Measurements from ENCODE around the gene NDUFB1.

GRCh38 chr14:92122761-92123160 is 1.3 kb upstream of the NDUFB1 start:
- TF ChIP-seq CTCF (conservative IDR thresholded peaks at IDR 0.05) (no peak), EZH2 (IDR thresholded peaks at IDR 0.05; ENCODE audit: low read depth) (no peak)
